ENCODE data around the gene CLCF1.
A peak's percentile ranks its signal among the peaks of the same experiment; 100 is the strongest.

CLCF1 gene

DNA sequence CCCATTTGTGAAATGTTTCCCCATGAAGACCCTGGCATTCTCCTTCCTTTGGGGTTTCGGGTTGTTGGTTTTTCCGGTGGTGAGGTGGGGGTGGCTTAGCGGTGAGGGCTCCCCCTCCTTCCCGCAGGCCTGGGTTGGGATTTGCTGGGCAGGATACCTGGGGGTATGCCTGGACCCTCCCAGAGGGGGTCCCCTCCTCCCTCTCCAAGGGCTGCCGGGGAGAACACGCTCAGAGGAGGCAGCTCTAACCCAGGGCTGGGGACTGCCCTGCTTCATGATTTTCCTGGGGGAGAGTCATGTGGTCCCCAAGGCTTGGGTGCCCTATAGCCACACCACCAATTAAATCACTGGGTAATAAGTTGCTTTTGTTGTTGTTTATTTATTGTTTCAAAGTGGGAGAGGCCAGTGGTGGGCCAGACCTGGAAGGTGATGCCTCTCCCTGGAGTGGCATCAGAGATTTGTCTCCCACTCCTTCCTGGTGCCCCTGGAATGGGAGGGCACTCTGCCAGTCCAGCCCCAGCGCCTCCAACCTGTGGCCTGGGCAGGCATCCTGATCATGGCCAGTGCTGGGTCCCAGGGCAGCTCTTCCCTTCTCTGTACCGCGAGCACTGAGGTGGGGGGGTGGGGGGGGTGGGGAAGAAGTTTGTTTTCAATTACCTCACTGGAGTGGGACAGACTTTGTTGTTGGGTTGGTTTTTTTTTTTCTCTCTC lies 1.3 kb upstream of the CLCF1 start:
- no peak for DNase-seq

DNA sequence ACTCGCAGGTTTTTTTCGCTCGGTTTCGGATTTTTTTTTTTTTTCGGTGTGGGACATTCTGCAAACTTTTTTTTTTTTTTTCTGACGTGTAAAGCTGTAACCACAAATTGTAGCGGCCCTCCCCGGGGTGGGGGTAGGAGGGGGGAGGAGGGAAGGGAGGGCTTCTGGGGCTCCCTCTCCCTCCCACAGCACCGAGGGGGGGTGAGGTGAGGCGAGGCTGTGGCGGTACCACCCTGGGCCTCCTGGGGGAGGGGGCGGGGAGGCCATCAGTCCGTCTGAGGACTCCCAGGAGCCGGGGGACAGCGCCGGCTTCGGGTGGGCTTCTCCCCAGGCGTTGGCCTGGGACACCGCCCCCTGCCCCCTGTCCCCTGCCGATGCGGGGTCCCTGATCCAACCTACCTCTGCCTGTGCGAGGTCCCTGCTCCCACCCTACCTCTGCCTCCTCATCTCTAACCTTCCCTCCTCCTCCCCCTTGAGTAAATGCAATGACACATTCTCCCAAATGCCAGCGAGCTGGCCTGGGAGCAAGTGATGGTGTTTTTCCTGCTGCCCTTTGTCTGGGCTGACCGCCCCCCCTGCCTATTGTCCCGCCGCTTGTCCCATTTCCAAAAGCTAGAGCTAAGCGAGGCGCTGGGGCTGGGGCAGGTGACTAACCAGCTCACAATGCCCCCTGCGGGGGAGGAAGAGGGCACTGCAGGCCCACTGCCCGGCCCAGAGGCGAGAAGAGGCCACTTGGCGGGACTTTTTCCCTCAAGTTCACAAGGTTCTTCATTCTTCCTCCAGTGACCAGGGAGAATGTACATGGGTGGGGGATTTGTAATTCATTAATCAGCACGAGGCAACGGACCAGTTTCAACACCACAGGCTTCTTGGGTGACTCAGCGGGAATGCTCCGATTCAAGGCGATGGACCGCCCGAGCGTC lies 511 bp upstream of the CLCF1 start:
- DNase-seq: peak; percentile 54 to 77

DNA sequence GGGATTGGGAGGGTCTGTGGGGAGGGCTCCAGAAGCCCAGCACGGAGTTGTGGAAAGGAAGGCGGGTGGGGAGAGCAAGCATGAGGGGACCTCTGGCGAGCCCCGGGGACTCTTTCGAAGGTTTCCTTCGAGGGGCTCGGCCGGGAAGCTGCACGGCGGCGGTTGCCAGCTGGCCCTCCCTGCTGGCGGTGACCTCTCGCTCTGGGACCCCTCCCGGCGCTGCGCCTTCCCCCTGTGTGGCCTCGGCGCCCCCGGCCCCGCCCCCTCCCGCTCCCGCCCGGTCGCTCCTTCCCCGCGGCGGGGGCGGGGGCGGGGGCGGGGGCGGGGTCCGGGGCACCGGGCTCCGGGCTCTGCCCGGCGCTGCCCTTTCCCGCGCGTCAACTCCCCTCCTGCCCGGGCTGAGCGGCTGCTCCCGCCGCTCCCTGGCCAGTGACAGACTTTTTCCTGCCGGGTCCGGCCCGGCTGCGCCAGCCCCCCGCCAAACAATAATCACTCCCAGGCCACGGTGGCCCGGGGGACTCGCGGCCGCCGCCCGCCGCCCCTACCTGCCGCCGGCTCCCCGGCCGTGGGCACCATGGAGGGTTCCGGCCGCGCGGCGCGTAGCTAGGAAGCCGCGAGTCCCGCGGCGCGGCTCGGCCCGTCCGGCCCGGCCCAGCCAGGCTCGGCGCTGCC lies 941 bp downstream of the CLCF1 start:
- DNase-seq: no peak

DNA sequence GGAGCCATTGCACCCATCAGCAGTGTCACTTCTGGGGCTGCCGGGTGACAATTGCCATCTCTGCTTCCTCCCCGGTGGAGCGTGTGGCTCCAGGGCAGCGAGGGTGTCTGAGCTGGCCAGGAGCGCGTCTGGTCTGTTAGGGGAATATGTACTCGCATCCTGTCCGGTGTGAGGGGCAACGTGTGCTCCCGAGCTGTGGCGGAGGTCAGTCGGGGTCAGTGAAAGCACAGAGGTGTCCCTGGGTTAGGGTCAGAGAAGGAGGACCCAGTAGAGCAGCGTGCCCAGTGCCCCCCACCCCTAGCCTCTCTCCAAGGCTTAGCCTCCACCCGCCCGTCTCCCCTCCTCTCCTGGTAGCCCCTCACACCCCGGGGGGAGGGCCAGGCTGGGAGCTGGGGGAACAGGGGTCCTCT lies 1.5 kb downstream of the CLCF1 start:
- DNase-seq: no peak

GRCh38 chr11:67371189-67371910 lies 2.0 kb downstream of the CLCF1 start:
- DNase-seq: no peak

DNA sequence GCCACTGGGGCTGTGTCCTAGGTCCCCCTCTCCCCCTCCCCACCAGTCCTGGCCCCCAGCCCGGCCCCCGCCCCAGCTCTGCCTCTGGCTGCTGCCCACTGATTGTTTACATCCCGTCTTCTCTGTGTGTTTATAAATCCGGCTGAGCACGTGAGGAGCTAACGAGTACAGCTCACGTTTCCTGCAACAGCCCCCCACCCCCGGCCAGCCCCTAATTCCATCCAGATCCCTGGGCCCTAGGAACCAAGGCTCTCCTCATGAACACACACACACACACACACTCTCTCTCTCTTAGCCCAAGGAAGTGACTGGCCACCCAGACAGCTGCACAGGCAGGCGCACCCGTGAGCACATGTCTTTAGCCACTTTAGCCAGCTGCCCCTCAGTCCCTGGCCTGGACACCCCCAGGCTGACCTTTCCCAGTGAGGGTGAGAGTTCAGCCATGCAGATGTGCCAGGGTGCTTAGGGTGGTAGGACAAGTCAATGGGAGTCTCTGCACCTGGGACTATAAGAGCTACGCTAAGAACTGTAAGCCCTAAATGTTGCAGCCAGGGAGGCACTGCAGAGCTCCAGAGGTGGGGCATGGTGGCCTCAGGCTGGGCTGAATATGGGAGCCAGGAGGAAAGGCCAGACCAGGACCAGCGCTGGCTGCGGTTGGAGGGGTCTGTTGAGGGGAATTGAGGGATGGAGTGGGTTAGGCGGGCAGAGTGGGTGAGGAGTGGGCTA lies 2.9 kb downstream of the CLCF1 start:
- no peak for DNase-seq

GRCh38 chr11:67369801-67370284 lies 3.6 kb downstream of the CLCF1 start:
- no peak for DNase-seq

DNA sequence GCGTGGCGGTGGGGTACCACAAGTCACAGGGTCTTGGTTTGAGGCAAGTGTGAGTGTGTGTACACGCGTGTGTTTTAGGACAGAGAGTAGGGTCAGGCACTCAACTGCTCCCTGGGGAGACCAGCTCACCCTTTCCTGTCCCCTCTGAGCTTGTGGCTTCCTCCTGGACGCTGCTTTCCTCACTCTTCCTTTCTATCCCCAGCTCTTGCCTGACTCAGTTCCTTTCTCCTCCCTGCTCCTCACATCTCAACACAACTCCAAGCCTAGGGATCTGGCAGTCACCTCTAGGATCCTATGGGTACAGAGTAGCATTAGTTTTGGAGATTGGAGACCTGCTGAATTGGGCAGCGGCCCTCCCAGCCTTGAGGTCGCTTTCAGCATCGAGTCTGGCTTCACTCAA lies 4.1 kb downstream of the CLCF1 start:
- no peak for DNase-seq

- no peak for DNase-seq
Measured at GRCh38 chr11:67368621-67369020, 4.8 kb downstream of the CLCF1 start.

DNA sequence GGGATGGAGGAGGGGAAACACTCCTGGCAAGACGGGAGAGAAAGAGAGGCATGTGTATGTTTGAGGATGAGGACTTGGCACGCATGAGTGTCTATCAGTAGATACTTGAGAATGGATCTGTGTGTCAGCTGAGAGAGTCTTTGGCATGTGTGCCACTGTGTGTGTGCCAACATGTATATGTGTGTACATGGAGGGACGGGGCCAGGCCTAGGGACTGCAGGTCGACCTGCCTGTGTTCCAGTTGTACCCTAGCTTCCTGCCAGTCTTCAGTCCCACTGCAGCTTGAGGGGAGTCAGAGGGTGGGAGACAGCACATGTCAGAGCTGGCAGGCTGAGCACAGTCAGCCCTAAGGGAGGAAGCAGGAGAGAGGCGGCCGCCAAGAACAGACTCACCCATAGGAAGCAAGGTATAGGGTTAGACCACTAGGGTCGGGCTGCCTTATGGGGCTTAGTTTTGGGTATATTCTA lies 5.6 kb downstream of the CLCF1 start:
- no peak for DNase-seq

DNA sequence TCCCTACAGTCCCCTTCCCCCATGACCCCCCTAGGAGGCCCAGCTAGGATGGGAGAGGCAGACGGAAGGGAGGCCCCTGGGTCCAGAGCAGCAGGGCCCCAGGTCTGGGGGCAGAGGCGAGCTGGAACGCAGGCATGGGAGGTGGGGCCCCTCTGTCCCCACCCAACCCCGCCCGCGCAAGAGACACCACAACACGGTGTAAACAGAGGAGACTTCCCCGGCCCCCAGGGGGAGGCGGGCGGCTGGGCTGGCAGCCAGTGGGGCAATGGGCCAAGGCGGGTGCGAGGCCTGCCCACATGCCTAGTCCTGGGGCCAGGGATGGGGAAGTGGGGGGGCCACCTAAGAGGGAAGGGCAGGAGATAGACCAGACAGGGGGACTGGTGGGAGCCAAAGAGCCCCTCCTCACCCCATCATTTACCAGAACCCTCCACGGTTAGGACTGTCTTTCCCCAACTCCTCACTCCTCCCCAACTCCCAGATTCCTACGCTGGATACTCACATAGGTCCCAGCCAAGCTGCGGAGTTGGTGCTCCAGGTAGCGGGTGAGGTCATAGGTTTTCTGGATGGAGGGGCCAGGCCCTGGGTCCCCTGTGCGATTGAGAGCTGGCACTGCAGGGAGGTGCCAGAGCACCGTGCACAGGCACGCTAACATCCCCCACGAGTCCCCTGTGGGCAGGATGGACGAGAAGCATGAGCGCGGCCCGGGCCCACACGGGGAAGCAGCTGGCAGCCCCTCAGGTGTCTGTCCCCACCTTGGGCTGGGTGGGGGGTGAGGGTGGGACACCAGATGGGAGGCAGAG lies 6.2 kb downstream of the CLCF1 start:
- no peak for DNase-seq

DNA sequence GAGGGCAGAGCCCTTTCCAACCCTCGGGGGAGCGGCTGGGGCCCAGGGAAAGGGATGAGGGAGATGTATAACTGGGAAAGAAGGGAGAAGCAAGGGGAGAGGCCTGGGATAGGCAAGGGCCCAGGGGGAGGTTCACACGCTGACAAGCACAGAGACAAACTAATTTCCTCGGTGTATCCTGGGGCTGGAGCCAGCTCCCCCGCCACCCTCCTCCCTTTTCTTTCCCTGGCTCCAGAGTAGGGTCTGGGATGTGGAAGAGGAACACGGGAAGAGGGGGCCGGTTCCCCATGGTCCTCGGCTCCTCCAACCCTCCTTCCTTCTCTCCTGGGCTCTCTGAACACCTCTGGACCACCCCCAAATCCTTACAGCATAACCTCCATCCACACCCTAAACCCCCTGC lies 6.9 kb downstream of the CLCF1 start:
- no peak for DNase-seq

- no peak for DNase-seq
Measured at GRCh38 chr11:67365736-67366444, 7.5 kb downstream of the CLCF1 start.

DNA sequence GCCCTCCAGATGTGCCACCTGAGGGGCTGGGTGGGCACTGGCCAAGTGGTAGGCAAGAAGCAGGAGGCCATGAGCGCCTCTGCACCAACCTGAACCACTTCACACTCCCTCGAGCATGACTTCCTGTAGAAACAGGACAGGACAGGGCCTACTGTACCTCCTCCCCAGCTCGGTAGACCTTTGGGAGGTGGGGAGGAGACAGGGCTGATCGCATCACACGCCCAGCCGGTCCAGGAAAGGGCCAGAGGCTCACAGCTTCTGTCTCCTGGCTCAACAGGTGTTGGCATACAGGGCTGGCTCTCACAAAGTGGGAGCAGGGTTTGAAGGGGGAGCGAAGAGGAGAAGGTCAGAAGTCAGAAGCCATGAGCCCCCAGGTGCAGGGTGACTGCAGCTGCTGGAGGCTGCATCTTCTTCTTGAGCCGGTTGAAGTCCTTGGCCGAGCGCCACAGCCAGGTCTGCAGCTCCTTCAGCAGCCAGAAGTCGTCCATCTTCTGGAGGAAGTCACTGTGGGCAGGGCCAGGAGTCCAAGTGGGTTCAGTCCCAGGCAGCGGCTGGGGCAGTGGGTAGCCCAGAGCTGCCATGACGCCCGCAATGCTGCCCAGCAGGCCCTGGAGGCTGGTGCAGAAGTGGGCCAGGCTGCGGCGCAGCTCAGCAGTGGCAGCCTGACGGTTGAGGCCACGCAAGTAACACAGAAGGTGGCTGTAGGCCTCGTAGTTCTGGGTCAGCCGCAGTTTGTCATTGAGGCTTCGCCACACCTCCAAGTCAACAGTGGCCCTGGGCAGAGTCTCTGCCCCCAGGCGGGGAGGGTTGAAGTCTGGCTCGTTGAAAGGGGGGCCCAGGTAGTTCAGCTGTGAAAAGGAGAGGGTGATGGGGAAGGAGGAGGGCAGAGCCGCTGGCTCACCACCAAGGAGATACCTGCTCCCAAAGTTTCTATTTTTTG lies 8.3 kb downstream of the CLCF1 start:
- no peak for DNase-seq

DNA sequence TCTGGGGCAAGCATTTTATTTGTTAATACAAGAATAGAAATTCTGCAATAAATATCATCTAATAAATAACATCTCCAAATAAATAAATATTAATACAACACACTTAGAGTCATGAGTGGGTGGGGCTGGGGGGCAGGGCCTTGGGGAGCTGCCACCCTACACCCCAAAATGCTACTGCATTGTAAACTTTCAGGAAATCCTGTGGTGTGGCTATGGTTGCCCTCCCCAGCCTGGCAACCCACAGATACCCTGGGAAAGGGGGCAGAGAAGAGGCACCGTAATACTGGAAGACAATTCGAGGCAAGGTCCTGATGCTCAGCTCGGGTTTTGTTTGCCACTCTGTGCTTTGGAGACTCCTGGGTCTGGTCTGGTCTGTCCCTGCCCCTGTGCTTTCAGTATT lies 9.2 kb downstream of the CLCF1 start:
- DNase-seq: no peak

DNA sequence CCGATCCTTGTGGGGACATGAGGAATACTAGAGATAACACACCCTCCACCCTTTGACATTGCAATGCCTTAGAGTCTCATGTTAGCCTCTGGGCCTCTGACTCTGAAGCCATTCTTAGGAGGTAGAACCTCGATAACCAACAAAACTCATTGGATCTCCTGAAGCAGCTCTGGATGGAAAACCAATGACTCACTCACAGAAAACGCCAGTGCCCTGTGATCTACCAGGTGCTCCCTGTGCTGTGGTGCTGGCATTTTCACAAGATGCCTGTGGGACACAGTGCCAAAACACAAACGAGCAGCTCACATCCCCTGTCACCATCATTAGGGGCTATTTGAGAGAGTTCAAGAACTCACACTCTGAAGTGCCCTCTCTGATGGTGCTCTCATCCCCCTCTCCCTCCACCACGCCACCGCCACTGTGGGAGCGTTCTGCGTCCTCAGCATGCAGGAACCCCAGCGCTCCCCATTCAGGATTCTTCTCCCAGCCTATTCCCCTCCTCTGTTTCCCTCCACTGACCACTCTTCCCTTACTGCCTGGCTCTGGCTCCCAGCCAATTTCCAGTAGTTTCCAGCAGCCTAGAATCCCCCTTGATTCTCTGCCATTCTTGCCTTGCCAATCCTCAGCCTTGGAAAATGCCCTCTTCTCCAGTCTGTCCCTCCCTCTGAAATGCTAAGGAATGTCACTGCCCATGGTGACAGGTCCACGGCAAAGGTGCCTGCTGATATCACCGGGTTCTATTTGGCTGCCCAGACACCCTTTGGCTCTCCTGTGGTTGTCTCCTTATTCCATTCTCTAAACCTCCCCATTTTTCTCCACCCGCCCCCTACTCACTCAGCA lies 15.3 kb downstream of the CLCF1 start:
- no peak for DNase-seq

- DNase-seq: peak; percentile 50 to 61
Measured at GRCh38 chr11:67356864-67357561, 16.4 kb downstream of the CLCF1 start.
